ENCODE measurements around the gene RSPH1. TPM values are rescaled to one million over a fixed set of nuclear protein-coding genes. Genes with fewer than 3 reads are reported as not detected.

Gene RSPH1
- total and polyA plus RNA-seq, 4 donors = 3.7 to 37.5 (median 19.5) TPM

Other genes starting within 250 kb of the RSPH1 start
- 1 to 10 TPM; 2.4 to 8.3 TPM for gene TFF3, start 180.8 kb downstream of the RSPH1 start, total RNA-seq
- 1 to 10 TPM; 2.0 to 2.1 TPM for gene TFF3, start 180.8 kb downstream of the RSPH1 start, polyA plus RNA-seq (ENCODE audit: insufficient read length in 2 of 2)
- not detected for gene TFF2, start 145.2 kb downstream of the RSPH1 start, total RNA-seq
- gene TFF2, start 145.2 kb downstream of the RSPH1 start, polyA plus RNA-seq (ENCODE audit: insufficient read length in 2 of 2) = not detected
- not detected for gene TFF1, start 129.7 kb downstream of the RSPH1 start, total RNA-seq
- not detected for gene TFF1, start 129.7 kb downstream of the RSPH1 start, polyA plus RNA-seq (ENCODE audit: insufficient read length in 2 of 2)
- under 1 TPM in 1 of 2 donors, not detected in 1; 0.11 TPM for gene TMPRSS3, start 100.2 kb downstream of the RSPH1 start, total RNA-seq
- gene TMPRSS3, start 100.2 kb downstream of the RSPH1 start, polyA plus RNA-seq (ENCODE audit: insufficient read length in 2 of 2) = under 1 TPM; 0.08 to 0.44 TPM
- gene UBASH3A, start 92.3 kb downstream of the RSPH1 start, total RNA-seq = under 1 TPM in 1 of 2 donors, not detected in 1; 0.06 TPM
- gene UBASH3A, start 92.3 kb downstream of the RSPH1 start, polyA plus RNA-seq (ENCODE audit: insufficient read length in 2 of 2) = not detected
- gene SLC37A1, start 17.6 kb upstream of the RSPH1 start, total RNA-seq = 10 to 100 TPM in 1 of 2 donors, 1 to 10 TPM in 1; 8.4 to 16.6 TPM
- 10 to 100 TPM; 28.4 to 32.3 TPM for gene SLC37A1, start 17.6 kb upstream of the RSPH1 start, polyA plus RNA-seq (ENCODE audit: insufficient read length in 2 of 2)
- gene PDE9A, start 157.4 kb upstream of the RSPH1 start, total RNA-seq = 10 to 100 TPM; 13.4 to 15.3 TPM
- 10 to 100 TPM; 40.9 to 44.2 TPM for gene PDE9A, start 157.4 kb upstream of the RSPH1 start, polyA plus RNA-seq (ENCODE audit: insufficient read length in 2 of 2)

Data from spinal cord (tissue), 4 donors.